Activated CD8-positive, alpha-beta memory T cell treated with anti-CD3 and anti-CD28 coated beads, Interleukin-2, amount 50 U/mL, for 4 hours (primary cell): ENCODE measurements around the gene C17orf100.

Source experiments
- DNase-seq: peaks from one replicate; pipeline ENCODE4 v3.0.0-alpha.2; 2020

C17orf100 gene

GRCh38 chr17:6651354-6651918 lies at the start of gene C17orf100, which contains the start of gene MED31:
C17orf100 (plus strand) TSS chr17:6651762; CDS start chr17:6651914, 152 bp downstream.
MED31 (minus strand) TSS chr17:6651605; CDS start chr17:6651528, 77 bp downstream.
- DNase-seq, result peak; percentile 92

DNA sequence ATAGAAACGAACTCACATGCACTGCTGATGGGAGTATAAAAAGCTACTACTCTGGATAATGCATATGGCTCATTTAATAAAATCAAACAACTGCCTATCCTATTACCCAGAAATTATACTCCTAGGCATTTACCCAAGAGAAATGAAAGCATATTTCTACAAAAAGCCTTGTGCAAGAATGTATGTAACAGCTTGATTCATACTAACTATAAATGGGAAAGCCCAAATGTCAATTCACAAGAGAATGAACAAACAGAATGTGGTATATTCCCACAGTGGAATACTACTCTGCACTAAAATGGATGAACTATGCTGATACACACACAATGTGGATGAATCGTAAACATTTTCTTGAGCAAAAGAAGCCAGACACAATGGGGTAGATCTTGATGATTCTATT lies 49.4 kb upstream of the C17orf100 start:
- no peak for DNase-seq

GRCh38 chr17:6603744-6604325 lies 47.7 kb upstream of the C17orf100 start:
- DNase-seq, result no peak

DNA sequence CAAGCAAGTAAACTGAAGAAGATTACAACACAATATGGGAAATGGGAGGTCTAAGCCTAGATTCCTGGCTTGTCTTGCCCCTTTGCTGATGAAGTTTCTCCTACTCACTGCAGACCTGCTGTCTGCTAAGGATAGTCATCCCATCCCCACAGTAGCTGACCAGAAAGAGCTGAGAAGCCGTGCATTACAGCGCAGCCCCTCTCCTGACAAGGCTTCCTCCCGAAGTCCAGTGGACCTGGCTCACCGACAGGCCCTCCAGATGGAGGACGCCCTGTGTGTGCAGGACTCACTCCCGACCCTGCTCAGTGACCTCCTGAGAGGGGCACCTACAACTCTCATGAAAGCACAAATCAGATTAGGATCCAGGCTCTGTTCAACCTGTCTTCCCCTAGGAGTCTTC lies 46.4 kb upstream of the C17orf100 start:
- DNase-seq, result no peak

DNA sequence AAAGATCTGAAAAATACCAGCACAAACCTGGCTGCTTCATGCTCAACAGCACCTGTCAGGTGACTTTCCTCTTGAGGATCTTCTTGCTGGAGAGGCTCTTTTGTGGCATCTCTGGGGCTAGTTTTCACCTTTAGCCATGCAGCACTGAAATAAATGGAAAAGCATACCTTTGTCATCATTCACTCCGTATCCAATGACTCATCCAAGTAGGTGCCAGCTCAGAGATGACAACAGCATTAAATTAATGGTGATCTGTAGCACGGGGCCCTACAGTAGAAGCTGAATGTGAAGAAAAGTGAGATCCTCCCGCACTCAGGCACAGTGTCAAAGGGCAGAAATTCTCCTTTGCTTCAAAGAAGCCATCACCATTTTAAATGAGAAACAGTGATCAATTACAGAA lies 43.2 kb upstream of the C17orf100 start:
- DNase-seq, result no peak

GRCh38 chr17:6610011-6610410 lies 41.6 kb upstream of the C17orf100 start:
- no peak for DNase-seq

- DNase-seq, result no peak
Measured at GRCh38 chr17:6611231-6611630, 40.3 kb upstream of the C17orf100 start.

DNA sequence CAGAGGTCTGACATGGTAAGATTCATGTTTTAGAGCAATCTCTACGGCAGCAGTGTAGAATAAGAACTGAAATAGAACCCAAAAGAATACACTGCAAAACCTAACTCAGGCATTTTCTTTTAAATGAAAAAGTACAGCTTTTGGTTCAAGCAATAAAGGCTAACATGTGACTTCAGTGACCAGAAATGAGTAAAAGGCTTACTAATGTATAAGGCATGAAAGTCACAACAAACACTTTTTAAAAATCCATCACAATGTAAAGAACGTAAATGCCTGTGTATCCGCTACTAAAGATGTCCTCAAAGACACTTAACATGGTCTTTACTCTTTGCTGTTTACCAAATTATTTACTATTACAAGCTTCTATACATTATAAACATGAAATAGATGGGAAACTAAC lies 27.6 kb upstream of the C17orf100 start:
- DNase-seq, result no peak

DNA sequence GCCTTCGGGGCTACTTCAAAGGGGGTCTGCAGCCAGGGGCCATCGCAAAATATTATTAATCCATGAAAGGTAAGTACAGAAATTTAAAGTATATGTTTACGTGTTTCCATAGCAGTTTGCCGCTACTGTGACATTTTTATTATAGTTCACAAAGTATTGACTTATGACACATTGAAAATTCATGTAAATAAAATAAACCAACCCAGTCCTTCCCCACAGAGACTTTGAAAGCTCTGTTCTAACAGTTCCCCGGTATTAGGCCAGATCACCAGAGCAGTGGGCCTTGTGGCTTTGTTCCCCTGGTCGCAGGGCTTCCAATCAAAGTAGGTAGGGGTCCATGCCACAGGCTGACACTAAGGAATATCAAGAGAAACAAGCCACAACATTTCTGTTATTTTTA lies 24.9 kb upstream of the C17orf100 start:
- DNase-seq, result no peak

DNA sequence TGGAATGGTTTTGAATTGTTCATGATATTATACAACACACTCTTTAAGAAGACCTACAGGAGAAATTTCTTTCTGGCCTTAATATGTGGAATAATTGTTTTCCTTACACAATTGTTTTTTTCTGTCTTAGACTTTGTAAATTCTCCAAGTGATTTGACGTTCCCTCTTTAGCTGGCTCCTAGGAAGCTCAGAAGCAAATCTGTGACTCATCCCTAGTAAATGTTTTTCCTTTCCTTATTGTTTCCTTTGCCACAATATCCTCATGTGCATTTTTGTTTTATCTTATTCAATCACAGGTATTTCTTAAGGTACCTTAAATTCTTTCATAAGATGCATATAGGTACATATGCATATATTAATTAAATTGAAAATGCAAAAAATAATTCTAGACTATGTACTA lies 24.5 kb upstream of the C17orf100 start:
- no peak for DNase-seq

DNA sequence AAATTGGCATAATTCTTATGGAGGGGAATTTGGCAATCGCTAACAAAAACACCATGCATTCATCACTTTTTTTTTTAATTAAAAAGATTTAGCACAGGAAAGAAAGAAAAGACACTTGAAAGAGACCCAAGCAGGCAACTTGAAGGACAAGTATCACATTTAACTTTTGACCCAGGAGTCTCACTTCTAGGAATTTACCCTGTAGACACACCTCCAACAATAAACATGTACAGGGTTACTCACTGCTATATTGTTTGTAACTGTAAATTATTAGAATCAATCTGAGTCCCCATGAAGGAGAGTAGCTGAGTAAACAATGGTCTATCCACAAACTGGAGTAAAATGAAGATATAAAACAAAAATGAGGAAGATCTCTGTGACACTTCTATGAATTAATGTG lies 21.2 kb upstream of the C17orf100 start:
- DNase-seq, result no peak

DNA sequence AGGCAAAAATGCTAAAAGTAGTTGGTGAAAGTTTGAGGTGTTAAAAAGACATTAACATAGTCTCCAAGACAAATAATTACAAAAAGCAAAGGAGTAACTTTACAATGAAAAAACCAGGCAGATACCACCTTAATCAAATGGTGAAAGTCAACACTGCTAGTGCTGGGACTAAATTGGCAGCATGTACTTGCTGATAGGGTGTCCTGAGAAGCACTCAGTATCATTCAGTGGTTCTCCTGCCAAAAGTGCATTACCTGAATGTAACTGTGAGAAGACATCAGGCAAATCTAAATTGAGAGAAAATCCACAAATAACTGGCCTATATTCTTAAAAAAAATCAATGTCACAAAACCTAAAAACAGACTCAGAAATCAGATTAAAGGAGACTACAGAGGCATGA lies 19.0 kb upstream of the C17orf100 start:
- DNase-seq, result no peak

GRCh38 chr17:6633263-6633662 lies 18.3 kb upstream of the C17orf100 start:
- no peak for DNase-seq

DNA sequence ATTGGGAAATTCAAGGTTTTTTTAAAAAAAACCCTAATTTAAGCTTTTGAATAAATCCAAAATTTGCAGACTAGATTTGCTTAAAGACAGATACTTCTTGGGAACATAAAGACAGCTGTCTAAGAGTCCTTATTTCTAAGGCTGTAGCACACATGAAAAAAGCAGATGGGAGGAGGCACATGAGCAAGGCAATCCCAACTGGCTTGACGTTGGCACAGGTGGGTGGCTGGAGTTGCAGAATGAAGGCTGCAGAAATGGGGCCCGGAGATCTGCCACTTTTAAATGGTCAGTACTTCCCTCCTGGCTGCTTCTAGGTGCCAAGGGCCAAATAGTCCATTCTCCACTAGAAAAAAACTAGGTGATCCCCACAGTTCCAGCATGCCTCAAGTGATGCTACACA lies 15.5 kb upstream of the C17orf100 start:
- no peak for DNase-seq

- no peak for DNase-seq
Measured at GRCh38 chr17:6636616-6637457, 14.7 kb upstream of the C17orf100 start.

DNA sequence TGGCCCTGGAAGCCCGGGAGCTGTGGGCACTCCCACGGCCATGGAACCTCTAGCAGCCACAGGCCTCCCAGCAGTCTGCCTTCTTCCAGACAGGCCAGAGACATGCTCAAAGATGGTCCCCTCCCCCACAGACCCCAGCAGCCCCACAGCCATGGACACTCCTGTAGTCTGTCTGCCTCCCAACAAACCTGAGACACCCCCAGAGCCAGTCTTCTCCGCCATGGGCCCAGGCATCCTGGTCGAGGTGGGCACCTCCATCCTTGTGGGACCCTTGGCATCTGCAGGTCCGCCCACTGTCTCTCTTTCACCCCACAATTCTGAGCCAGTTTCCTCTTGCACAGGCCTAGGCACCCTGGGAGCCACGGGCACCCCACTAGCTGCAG lies 14.1 kb upstream of the C17orf100 start:
- DNase-seq, result no peak

DNA sequence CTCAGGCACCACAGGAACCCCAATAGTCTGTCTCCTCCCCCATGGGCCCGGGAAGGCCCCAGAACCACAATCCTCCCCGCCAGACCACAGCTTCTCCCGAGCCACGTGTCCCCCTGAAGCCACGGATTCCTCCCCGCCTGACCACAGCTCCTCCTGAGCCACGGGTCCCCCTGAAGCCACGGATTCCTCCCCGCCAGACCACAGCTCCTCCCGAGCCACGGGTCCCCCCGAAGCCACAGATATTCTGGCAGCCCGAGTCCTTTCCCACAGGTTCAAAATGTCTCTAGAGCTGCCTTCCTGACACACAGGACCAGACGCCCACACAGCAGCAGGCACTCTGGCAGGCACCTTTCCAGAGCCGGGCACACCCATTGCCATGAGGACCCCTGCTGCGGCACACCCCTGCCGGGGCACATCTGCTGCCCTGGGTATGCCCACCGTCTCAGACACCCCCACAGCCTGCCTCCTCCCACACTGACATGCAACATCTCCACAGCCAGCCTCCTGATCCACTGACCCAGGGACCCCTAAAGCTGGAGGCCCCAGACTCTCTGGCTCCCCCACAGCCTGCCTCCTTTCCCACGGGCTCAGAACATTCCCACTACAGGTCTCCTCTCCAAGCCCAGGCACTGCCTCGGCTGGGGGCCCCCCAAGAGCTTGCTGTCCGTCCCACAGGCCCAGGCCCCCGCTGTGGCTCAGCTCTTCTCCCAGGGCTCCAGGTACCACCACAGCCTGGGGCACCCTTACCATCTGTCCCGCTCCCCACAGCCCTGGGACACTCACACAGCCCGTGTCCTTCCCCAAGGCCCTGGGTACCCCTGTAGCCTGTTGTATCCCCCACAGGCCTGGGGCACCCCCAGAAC lies 13.3 kb upstream of the C17orf100 start:
- no peak for DNase-seq

- DNase-seq, result no peak
Measured at GRCh38 chr17:6639014-6639585, 12.5 kb upstream of the C17orf100 start.

DNA sequence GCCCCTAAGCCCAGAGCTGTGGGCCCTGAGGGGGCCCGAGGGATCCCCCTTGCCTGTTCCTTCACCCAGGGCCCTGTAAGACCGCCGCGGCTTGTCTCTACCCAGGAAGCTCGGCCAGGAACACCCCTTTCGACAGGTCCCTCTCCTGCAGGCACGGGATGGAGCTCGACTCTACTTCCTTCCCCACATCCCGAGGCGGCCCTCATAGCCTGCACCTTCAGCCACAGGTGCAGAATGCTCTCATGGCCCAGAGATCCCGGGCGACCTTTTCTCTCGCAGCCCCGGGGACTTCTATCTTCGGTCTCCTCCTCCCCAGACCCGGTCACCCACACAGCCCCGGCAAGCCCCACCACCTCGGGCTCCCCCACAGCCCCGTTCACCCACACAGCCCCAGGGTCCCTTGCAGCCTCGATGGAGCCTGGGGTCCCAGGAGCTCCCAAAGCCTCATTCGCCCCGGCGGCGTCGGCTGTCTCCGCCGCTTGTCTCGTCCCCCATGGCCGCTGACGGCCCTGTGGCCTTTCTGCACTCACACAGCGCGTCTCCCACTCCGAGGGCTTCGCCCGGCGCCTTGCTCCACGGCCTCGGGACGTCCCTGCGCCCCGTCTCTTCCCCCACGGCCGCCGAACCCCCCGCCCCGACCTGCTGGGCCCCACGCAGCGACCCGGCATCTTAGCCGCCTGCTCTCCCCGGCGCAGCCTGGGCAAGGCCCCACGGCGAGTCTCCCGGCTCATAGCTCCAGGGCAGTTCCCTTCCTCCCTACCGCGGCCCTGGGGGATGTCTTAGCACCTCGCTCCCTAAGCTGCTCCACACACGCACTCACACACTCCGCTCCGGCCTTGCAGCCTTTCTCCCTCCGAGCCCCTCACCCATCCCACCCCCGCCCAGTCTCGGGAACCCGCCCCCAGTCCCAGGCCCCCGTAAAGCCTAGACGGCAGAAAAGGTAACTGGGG lies 11.7 kb upstream of the C17orf100 start:
- no peak for DNase-seq

- DNase-seq, result peak; percentile 91
Measured at GRCh38 chr17:6640536-6641246, 10.9 kb upstream of the C17orf100 start, which contains the start of the genes KIAA0753 and TXNDC17. KIAA0753 (minus strand) TSS chr17:6640711; CDS start chr17:6635103, 5,608 bp downstream. TXNDC17 (plus strand) TSS chr17:6641060; CDS start chr17:6641083, 23 bp downstream.
